Peyer's patch (tissue), 4 donors: ENCODE data around the gene MAML3.

Source experiments
- POLR2A ChIP-seq, 2 donors: fragments of 450-650 bp; IDR thresholded peaks; one replicate each; pipeline ENCODE4 v1.5.1; 2017; ENCODE audit warnings: antibody characterized with exemption in 2 of 2, mild to moderate bottlenecking in 2 of 2, moderate library complexity in 2 of 2
- TF ChIP-seq, protein P1 (sequence below), 6 experiments: fragments of 450-650 bp in 4 of 6; fragments of 200-600 bp in 2 of 6; sonication (generic) in 1 of 6; IDR thresholded peaks; one replicate each; pipeline ENCODE4 v1.5.1; 2017 to 2019; ENCODE audit warnings: antibody characterized with exemption in 6 of 6, mild to moderate bottlenecking in 3 of 6, moderate library complexity in 1 of 6

DNA sequence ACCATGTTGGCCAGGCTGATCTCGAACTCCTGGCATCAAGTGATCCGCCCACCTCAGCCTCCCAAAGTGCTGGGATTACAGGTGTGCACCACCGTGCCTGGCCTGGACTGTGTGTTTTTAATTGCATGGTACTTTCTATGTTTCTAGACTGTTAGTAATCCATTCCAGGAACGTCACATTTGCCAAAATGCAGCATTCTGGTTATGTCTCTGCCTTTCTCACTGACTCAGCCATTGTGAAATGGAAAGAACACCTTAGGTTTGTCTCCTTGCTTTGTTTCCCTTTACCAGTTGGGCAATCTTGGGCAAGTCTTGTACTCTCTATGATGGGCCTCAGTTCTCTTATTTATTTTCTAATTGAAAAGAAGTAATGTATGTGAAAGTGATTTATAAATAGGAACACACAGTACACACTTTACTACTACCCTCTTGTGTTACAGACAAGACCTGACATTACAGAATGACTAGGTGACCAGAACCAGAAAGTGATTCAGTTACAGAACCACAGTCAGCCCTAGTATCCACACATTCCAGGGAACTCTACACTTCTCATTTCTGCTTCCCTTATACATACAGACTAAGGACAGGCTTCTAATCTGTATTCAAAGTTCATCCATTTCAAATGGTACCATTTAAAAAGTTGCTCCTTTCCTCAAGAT is 301.2 kb downstream of the MAML3 start:
- TF ChIP-seq, protein P1, sequence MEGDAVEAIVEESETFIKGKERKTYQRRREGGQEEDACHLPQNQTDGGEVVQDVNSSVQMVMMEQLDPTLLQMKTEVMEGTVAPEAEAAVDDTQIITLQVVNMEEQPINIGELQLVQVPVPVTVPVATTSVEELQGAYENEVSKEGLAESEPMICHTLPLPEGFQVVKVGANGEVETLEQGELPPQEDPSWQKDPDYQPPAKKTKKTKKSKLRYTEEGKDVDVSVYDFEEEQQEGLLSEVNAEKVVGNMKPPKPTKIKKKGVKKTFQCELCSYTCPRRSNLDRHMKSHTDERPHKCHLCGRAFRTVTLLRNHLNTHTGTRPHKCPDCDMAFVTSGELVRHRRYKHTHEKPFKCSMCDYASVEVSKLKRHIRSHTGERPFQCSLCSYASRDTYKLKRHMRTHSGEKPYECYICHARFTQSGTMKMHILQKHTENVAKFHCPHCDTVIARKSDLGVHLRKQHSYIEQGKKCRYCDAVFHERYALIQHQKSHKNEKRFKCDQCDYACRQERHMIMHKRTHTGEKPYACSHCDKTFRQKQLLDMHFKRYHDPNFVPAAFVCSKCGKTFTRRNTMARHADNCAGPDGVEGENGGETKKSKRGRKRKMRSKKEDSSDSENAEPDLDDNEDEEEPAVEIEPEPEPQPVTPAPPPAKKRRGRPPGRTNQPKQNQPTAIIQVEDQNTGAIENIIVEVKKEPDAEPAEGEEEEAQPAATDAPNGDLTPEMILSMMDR (IDR thresholded peaks at IDR 0.05), result no peak
- no peak for TF ChIP-seq POLR2A (IDR thresholded peaks at IDR 0.05)
